Common myeloid progenitor, CD34-positive (primary cell): ENCODE results near the gene ZNRF3.

Source experiments
- CTCF ChIA-PET: fragments of 350-600 bp; sonication (Branson Sonifier 250); formaldehyde crosslinking; loops from one replicate; lab custom pipeline; 2021; ENCODE audit warnings: antibody characterized with exemption; lab: Charles Lee
- POLR2A ChIA-PET: fragments of 350-600 bp; sonication (Branson Sonifier 250); formaldehyde crosslinking; loops from one replicate; lab custom pipeline; 2021; ENCODE audit warnings: antibody characterized with exemption; lab: Charles Lee
- DNase-seq, 3 donors: peaks; one replicate each; pipeline versions ENCODE4 v3.0.0 to v3.0.0-alpha.2; 2013
- H3K27ac ChIP-seq, 2 experiments: 1 replicate in 1 of 2; 2 replicates in 1 of 2; pipeline ENCODE4 v1.7.0; 2013; ENCODE audit warnings: inconsistent platforms in 2 of 2, low read length in 2 of 2, mild to moderate bottlenecking in 2 of 2, low read depth in 1 of 2, moderate library complexity in 1 of 2; ENCODE audit not compliant: severe bottlenecking in 2 of 2, insufficient read depth in 1 of 2, poor library complexity in 1 of 2
- H3K27me3 ChIP-seq, 5 experiments: replicated peaks in 2 of 5; 1 replicate in 3 of 5; 2 replicates in 2 of 5; pipeline versions ENCODE4 v1.6.1 to v1.7.0; 2013; ENCODE audit warnings: low read length in 4 of 5, mild to moderate bottlenecking in 2 of 5, moderate library complexity in 2 of 5, inconsistent platforms in 1 of 5; ENCODE audit not compliant: insufficient read depth in 5 of 5, control insufficient read depth in 4 of 5
- H3K36me3 ChIP-seq, 4 experiments: 1 replicate in 2 of 4; 2 replicates in 2 of 4; pipeline versions ENCODE4 v1.6.1 to v1.7.0; 2013; ENCODE audit warnings: low read length in 3 of 4, control low read depth in 1 of 4, mild to moderate bottlenecking in 1 of 4; ENCODE audit not compliant: control insufficient read depth in 4 of 4, insufficient read depth in 4 of 4
- H3K4me1 ChIP-seq, 4 experiments: 1 replicate in 3 of 4; 2 replicates in 1 of 4; pipeline versions ENCODE4 v1.6.1 to v1.7.1; 2013; ENCODE audit warnings: low read length in 3 of 4, mild to moderate bottlenecking in 3 of 4, control low read depth in 1 of 4, inconsistent platforms in 1 of 4, moderate library complexity in 1 of 4; ENCODE audit not compliant: control insufficient read depth in 4 of 4, insufficient read depth in 4 of 4; ENCODE audit errors: control extremely low read depth in 1 of 4
- H3K4me3 ChIP-seq, 7 experiments: 1 replicate in 4 of 7; 2 replicates in 3 of 7; pipeline versions ENCODE4 v1.5.1 to v1.7.0; 2013; ENCODE audit warnings: mild to moderate bottlenecking in 7 of 7, low read length in 6 of 7, moderate library complexity in 6 of 7, inconsistent platforms in 2 of 7, low read depth in 2 of 7, control low read depth in 1 of 7; ENCODE audit not compliant: insufficient read depth in 4 of 7, control insufficient read depth in 1 of 7; ENCODE audit errors: extremely low read depth in 1 of 7
- H3K9me3 ChIP-seq, 5 experiments: 1 replicate in 4 of 5; 2 replicates in 1 of 5; pipeline versions ENCODE4 v1.6.1 to v1.7.1; 2013; ENCODE audit warnings: low read length in 4 of 5, mild to moderate bottlenecking in 2 of 5, inconsistent platforms in 1 of 5, low read depth in 1 of 5, moderate library complexity in 1 of 5; ENCODE audit not compliant: control insufficient read depth in 4 of 5, insufficient read depth in 2 of 5; ENCODE audit errors: control extremely low read depth in 1 of 5
- WGBS: methylation state at CpG from one replicate; pipeline ENCODE4 v1.1.5; 2013; ENCODE audit not compliant: insufficient coverage; 5-methylcytosine and 5-hydroxymethylcytosine counted together

Gene ZNRF3

DNA sequence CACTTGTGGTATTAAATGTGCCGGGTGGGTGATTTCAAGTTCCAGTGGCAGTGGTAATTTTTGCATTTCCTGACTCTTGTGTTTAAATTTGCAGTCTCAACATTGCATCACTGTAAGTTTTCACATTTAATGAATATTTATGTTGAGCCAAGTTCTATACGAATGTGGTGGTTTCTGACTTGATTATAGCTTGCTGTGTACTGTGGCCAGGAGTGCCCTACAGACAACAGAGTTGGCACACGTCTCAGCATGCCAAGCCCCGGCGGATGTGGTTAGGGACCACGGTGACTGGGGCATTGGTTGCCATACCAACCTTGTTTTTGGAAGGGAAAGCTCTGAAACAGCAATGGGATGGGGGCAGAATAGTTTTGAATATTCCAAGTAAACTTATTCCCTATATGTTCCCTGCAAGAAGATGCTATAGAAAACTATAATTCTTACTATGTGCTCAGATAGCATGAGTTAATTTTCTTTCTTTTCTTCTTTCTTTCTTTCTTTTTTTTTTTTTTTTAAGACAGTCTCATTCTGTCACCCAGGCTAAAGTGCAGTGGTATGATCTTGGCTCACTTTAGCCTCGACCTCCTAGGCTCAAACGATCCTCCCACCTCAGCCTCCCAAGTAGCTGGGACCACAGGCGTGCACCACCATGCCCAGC, 16.0 kb downstream of the ZNRF3 start:
- no peaks in the 10 kb centered on the region for H3K9me3 ChIP-seq
- H3K36me3 ChIP-seq, result no peaks in the 10 kb centered on the region
- peaks cover 9 to 55% (median 35%) of the 10 kb centered on the region in 4 experiments for H3K4me1 ChIP-seq
- POLR2A ChIA-PET, result interaction anchor here (0.5 to 0.6 kb wide), 2 partner anchors 105 to 404 kb away, joined by 3 read pairs; no protein-coding TSS in a partner anchor
- no peaks in the 10 kb centered on the region for H3K27me3 ChIP-seq
- H3K27ac ChIP-seq, result peak overlapping the region in 1 of 2 experiments; percentile 75
- CTCF ChIA-PET, result no interaction called here
- WGBS, result 7% methylated on average over 4 of the region's 9 CpGs
- peak overlapping the region in 2 of 7 experiments; percentile 11 to 53 for H3K4me3 ChIP-seq
- peak; percentile 88 to 97 (median 95) for DNase-seq

DNA sequence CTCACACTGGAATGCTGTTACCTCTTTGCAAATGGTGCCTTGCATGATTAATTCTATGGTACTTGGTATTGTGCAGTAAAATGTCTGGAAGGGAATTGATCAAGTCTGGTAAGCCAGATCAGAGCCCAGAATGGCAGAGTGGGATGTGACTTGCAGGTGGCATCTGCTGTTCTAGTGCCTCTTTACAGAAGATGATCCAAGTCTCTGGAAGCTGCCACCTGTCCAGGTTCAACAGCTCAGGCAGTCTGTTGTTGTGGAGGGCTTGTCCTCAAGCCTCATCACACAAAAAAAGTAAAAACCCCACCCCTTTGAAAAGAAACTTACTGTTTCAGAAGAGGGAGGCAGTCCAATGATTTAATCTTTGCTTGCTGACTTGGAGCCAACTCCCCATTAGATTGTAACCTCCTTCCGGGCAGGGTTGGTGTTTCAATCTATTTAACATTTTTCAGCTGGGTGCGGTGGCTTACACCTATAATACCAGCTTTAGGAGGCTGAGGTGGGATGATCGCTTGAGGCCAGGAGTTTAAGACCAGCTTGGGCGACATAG, 17.1 kb downstream of the ZNRF3 start:
- no peak overlapping the region for H3K27ac ChIP-seq
- H3K36me3 ChIP-seq, result no peaks in the 10 kb centered on the region
- 90% methylated on average over 4 of the region's 4 CpGs for WGBS
- H3K4me1 ChIP-seq, result peaks cover 6 to 49% (median 26%) of the 10 kb centered on the region in 4 experiments
- H3K4me3 ChIP-seq, result no peak overlapping the region
- DNase-seq, result no peak
- no peaks in the 10 kb centered on the region for H3K27me3 ChIP-seq
- no peaks in the 10 kb centered on the region for H3K9me3 ChIP-seq
- POLR2A ChIA-PET, result no interaction called here
- CTCF ChIA-PET, result interaction anchor here (1.1 kb wide), 1 partner anchor 19 kb away, joined by 3 read pairs; no protein-coding TSS in a partner anchor

DNA sequence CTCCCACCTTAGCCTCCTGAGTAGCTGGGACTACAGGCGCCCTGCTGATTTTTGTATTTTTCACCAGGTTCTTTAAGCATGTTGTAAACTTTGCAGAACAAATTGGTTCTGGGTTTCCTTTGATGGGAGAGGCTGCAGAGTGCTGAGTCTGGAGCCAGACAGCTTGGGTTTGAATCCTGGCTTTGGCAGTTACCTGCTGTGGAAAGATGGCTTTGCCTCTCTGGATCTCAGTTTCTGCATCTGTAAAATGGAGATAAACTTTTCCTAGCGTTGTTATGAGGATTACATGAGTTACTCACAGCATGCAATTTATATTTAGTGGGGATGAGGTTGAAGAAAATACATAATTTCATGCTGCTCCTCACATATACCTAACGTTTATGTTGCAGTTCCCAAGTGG, 19.1 kb downstream of the ZNRF3 start:
- H3K4me3 ChIP-seq, result no peak overlapping the region
- DNase-seq, result no peak
- H3K36me3 ChIP-seq, result no peaks in the 10 kb centered on the region
- H3K9me3 ChIP-seq, result no peaks in the 10 kb centered on the region
- peaks cover 2 to 33% (median 17%) of the 10 kb centered on the region in 4 experiments for H3K4me1 ChIP-seq
- 88% methylated on average over 1 of the region's 3 CpGs for WGBS
- POLR2A ChIA-PET, result no interaction called here
- H3K27me3 ChIP-seq, result no peaks in the 10 kb centered on the region
- CTCF ChIA-PET, result interaction anchor here (0.7 kb wide), 1 partner anchor 257 kb away, joined by 3 read pairs; no protein-coding TSS in a partner anchor
- H3K27ac ChIP-seq, result no peak overlapping the region

DNA sequence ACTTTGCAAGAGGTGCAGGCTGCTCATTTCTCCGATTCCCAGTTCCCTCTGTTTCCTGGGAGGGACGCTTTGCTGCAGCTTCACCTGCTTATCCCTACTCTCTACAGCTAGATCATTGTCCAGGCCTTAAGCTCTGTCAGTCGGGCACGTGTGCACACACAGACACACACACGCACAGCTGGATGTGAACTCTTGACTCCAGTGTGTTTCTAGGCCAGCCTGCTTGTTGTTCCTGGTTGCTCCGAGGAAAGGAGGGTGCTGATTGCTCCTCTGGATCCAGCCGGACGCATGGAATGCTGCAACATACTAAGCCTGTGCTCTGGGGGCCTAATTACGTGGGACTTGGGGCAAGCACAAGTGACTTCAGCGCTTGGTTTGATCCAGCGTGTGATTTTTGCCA, 19.7 kb downstream of the ZNRF3 start:
- POLR2A ChIA-PET, result no interaction called here
- Histone ChIP-seq H3K36me3 (no peaks in the 10 kb centered on the region), H3K27me3 (no peaks in the 10 kb centered on the region), H3K4me1 (peaks cover 2 to 28% (median 17%) of the 10 kb centered on the region in 4 experiments), H3K27ac (no peak overlapping the region), H3K9me3 (no peaks in the 10 kb centered on the region), H3K4me3 (no peak overlapping the region)
- DNase-seq, result no peak
- WGBS, result 99% methylated on average over 8 of the region's 11 CpGs
- CTCF ChIA-PET, result no interaction called here

DNA sequence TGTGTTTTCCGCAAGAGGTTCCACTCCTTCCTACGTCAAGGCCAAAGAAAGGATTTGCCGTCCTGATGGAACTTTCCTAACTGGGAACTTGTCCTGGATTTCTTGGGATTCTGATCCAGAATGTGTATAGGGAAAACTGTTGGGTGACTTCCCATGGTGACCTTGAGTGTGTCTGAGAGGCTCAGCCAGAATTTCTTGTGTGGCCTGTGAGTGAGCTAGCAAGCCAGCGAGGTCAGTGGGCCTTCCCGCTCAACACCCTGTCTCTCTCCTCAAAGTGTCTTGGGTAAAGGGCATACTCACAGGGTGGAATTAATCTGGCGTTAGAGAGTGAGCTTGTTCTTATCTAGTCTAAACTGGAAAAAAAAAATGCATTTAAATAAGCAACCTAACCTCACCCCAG, 20.4 kb downstream of the ZNRF3 start:
- DNase-seq, result no peak
- Histone ChIP-seq H3K9me3 (no peaks in the 10 kb centered on the region), H3K27me3 (peaks cover 0 to 1% (median 0%) of the 10 kb centered on the region in 5 experiments), H3K4me3 (no peak overlapping the region), H3K4me1 (peaks cover 2 to 21% (median 15%) of the 10 kb centered on the region in 4 experiments), H3K27ac (no peak overlapping the region), H3K36me3 (no peaks in the 10 kb centered on the region)
- ChIA-PET POLR2A (interaction anchor here (0.8 kb wide), 1 partner anchor 21 kb away, joined by 3 read pairs; the partner anchor contains the start of gene ZNRF3), CTCF (no interaction called here)
- WGBS, result 96% methylated on average over 4 of the region's 6 CpGs

DNA sequence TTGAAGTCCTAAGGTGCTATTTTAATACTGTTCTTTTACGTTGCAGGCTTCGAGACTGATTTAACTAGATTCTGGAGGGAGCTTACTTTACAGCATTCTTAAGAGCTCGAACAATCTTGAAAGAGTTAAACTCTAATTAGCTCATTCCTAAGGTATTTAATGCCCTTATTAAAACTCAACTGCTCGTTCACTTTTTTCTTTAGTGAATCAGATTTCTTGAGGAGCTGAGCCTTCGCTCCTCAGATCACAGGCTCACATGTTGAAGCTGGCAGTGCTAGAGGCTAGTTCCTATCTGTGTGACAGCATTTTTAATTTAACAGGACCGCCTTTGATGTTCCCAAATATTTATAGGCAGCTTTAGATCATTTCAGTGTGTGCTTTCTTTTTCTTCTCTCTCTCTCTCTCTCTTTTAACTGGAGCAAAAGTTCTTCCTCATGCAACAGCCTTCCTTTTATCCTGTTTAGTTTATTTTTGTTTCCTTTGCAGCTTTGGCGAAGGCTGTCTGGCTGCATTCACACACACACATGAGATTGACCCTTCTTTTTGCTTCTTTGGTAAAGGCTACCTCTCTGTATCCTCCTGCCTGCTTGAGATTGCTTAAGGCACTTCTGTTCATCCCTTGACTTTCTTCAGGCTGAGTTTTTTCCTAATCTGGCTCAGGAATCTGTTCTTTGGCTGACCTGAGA, 21.0 kb downstream of the ZNRF3 start:
- no peaks in the 10 kb centered on the region for H3K9me3 ChIP-seq
- DNase-seq, result no peak
- no peaks in the 10 kb centered on the region for H3K36me3 ChIP-seq
- H3K27me3 ChIP-seq, result peaks cover 0 to 1% (median 0%) of the 10 kb centered on the region in 5 experiments
- 74% methylated on average over 5 of the region's 7 CpGs for WGBS
- no peak overlapping the region for H3K27ac ChIP-seq
- CTCF ChIA-PET, result interaction anchor here (0.7 to 1.5 kb wide), 3 partner anchors 8 to 137 kb away, joined by 3 to 4 read pairs (median 4); no protein-coding TSS in a partner anchor
- peaks cover 0 to 15% (median 9%) of the 10 kb centered on the region in 4 experiments for H3K4me1 ChIP-seq
- no peak overlapping the region for H3K4me3 ChIP-seq
- POLR2A ChIA-PET, result interaction anchor here (0.8 kb wide), 1 partner anchor 21 kb away, joined by 3 read pairs; the partner anchor contains the start of gene ZNRF3
